Endometrial microvascular endothelial cells (primary cell): ENCODE results near the gene HEMGN. TPM values are rescaled to one million over a fixed set of nuclear protein-coding genes. Genes with fewer than 3 reads are reported as not detected.
"Not testable (repeated sequence)": the region's sequence is repeated elsewhere in the genome, so short reads cannot be mapped to it uniquely, and the experiment has no call there.

Experiments used
- in situ Hi-C: cut with HindIII; loops from 2 replicates; pipeline ENCODE4 v1.10.0; 2017; ENCODE audit warnings: low sequenced_read_pairs, low pct_unique_long_range_greater_than_20kb; ENCODE audit errors: inconsistent ontology term
- total RNA-seq: library from RNA; depleted of rRNA; stranded (reverse); fragments of >200 nt; gene quantifications from one replicate; pipeline ENCODE4 v1.2.3, GENCODE V29; 2015; ENCODE audit errors: inconsistent ontology term

The HEMGN gene
- total RNA-seq, result not detected

GRCh38 chr9:97938081-97938644, at the start of gene HEMGN:
HEMGN (minus strand) TSS chr9:97938172; CDS start chr9:97938136, 36 bp downstream.
- in situ Hi-C loops, result no loop called here

GRCh38 chr9:97987487-97987886, 49.5 kb upstream of the HEMGN start:
- in situ Hi-C loops, result no loop called here

GRCh38 chr9:97985058-97985861, 47.3 kb upstream of the HEMGN start:
- in situ Hi-C loops, result no loop called here

- in situ Hi-C loops, result no loop called here
Measured at GRCh38 chr9:97984188-97985057, 46.5 kb upstream of the HEMGN start.

GRCh38 chr9:97983589-97984187, 45.7 kb upstream of the HEMGN start:
- in situ Hi-C loops, result no loop called here

GRCh38 chr9:97982683-97983588, 45.0 kb upstream of the HEMGN start, which contains the start of gene ANP32B:
ANP32B (plus strand) TSS chr9:97983341; CDS start chr9:97983556, 215 bp downstream.
- in situ Hi-C loops, result no loop called here

GRCh38 chr9:97981846-97982682, 44.1 kb upstream of the HEMGN start:
- in situ Hi-C loops, result no loop called here

GRCh38 chr9:97980918-97981845, 43.2 kb upstream of the HEMGN start:
- in situ Hi-C loops, result no loop called here

GRCh38 chr9:97980479-97980803, 42.5 kb upstream of the HEMGN start:
- in situ Hi-C loops, result no loop called here

GRCh38 chr9:97979788-97980478, 42.0 kb upstream of the HEMGN start:
- in situ Hi-C loops, result no loop called here

- in situ Hi-C loops, result no loop called here
Measured at GRCh38 chr9:97978371-97979130, 40.6 kb upstream of the HEMGN start.

- in situ Hi-C loops, result not testable (repeated sequence)
Measured at GRCh38 chr9:97976633-97977032, 38.7 kb upstream of the HEMGN start.

GRCh38 chr9:97975376-97975775, 37.4 kb upstream of the HEMGN start:
- in situ Hi-C loops, result no loop called here

GRCh38 chr9:97972753-97973152, 34.8 kb upstream of the HEMGN start:
- in situ Hi-C loops, result no loop called here

- in situ Hi-C loops, result no loop called here
Measured at GRCh38 chr9:97970165-97970564, 32.2 kb upstream of the HEMGN start.
